Stimulated activated memory B cell treated with anti-CD40 and anti-IgM and Interleukin-4, amounts not matched to agents 10 μg/mL and 1 μg/mL and 100 μg/mL, for 72 hours (primary cell): Measurements from ENCODE around the gene NR4A1.

Experiments
- ATAC-seq: fragments of 150-1000 bp; cut with Tn5 transposase; 2 replicates; pipeline ENCODE4 v1.10.0; 2021
- H3K27ac Mint-ChIP-seq: one replicate; pipeline ENCODE4 v1.8.0; 2022; ENCODE audit warnings: mild to moderate bottlenecking, mixed read lengths
- H3K27me3 Mint-ChIP-seq: one replicate; pipeline ENCODE4 v1.8.0; 2022; ENCODE audit warnings: mixed read lengths
- H3K36me3 Mint-ChIP-seq: one replicate; pipeline ENCODE4 v1.8.0; 2022; ENCODE audit warnings: mixed read lengths
- H3K4me1 Mint-ChIP-seq: one replicate; pipeline ENCODE4 v1.8.0; 2022; ENCODE audit warnings: mixed read lengths
- H3K4me3 Mint-ChIP-seq: one replicate; pipeline ENCODE4 v1.8.0; 2022; ENCODE audit warnings: mild to moderate bottlenecking, moderate library complexity, mixed read lengths
- H3K9me3 Mint-ChIP-seq: one replicate; pipeline ENCODE4 v1.8.0; 2022; ENCODE audit warnings: mixed read lengths

Gene NR4A1

DNA sequence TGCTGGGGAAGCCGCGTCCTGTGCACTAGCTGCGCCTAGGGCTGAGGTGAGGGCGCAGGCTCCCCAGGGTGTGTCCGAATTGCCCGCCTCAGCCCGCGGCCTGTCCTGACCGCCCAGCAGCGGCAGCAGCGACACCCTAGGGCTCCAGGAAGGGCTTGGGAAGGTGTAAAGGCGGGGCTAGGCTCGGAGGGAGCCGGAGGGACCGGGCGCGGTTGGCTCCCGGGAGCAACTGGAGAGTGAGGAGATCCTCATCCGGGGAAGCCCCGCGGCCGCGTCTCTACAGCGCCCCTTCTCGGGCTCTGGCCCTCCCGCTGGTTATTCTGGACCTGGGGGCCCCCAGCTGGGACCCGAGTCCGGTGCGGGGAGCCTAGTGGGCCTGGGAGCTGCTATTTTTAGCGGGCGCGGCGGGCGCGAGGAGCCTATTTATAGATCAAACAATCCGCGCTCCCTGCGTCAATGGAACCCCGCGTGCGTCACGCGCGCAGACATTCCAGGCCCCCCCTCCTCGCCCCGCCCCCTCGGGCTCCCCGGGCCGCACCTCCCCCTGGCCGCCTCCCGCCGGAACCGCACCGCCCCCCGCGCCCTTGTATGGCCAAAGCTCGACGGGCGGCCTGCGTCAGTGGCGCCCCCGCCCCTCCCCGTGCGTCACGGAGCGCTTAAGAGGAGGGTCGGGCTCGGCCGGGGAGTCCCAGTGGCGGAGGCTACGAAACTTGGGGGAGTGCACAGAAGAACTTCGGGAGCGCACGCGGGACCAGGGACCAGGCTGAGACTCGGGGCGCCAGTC, at the start of gene NR4A1:
Gene NR4A1 (plus strand): TSS at position 685 of the 784 bp plus-strand sequence. CDS start 2,887 bp downstream, outside the sequence.
- Mint-ChIP-seq H3K4me1 (peaks cover 66% of the 10 kb centered on the region), H3K9me3 (no peaks in the 10 kb centered on the region), H3K27me3 (no peaks in the 10 kb centered on the region), H3K4me3 (peak within 1 kb of the TSS; percentile 89), H3K36me3 (peaks cover 7% of the 10 kb centered on the region), H3K27ac (peak within 1 kb of the TSS; percentile 98)
- ATAC-seq = peak; percentile 93

DNA sequence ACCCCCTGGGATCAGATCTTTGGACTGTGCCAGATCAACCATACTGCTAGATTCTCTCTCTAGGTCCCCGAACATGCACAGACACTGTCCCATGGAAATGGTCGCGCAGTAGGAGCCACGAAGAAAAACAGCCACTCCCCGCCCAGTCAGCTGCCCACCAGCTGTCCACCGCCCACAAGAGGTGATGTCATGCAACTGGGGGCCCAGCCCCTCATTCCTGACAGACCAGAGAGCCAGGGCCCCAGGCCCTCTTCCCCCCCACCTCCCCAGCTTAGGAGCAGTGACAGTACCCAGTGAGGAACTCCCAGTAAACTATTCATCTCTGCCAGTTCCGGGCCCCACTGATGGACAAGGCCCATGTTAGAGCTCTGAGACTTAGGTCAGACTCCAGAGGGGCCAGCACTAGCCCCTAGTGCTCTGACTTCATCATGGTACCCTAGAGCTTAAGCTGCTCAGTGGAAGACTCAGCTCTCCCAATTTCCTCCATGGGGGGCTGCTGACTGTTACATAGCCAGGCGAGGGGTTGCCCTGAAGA, 48.2 kb upstream of the NR4A1 start:
- no peak overlapping the region for H3K27ac Mint-ChIP-seq
- peaks cover 22% of the 10 kb centered on the region for H3K36me3 Mint-ChIP-seq
- no peaks in the 10 kb centered on the region for H3K9me3 Mint-ChIP-seq
- no peaks in the 10 kb centered on the region for H3K27me3 Mint-ChIP-seq
- no peak overlapping the region for H3K4me3 Mint-ChIP-seq
- H3K4me1 Mint-ChIP-seq = peaks cover 27% of the 10 kb centered on the region
- ATAC-seq = no peak

DNA sequence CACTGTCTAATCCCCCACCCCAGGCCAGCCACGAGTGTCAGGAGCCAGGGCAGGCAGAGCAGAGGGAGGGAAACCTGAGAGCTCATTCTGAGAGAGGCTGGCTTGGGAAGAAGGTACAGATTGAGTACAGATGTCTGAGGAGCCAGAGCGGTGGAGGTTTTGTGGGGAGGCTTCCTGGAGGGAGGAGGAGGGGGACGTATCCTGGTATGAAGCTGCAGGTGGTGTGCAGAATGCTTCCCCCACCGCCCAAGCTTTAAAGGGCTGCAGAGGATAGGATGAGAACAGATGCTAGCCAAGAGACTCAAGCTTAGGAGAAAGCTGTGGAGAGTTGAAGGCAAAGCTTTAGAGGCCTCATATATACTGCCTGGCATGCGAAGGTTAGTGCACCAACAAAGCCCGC, 47.7 kb upstream of the NR4A1 start:
- no peak overlapping the region for H3K4me3 Mint-ChIP-seq
- H3K27me3 Mint-ChIP-seq = no peaks in the 10 kb centered on the region
- ATAC-seq = no peak
- no peak overlapping the region for H3K27ac Mint-ChIP-seq
- peaks cover 32% of the 10 kb centered on the region for H3K4me1 Mint-ChIP-seq
- peaks cover 27% of the 10 kb centered on the region for H3K36me3 Mint-ChIP-seq
- no peaks in the 10 kb centered on the region for H3K9me3 Mint-ChIP-seq

DNA sequence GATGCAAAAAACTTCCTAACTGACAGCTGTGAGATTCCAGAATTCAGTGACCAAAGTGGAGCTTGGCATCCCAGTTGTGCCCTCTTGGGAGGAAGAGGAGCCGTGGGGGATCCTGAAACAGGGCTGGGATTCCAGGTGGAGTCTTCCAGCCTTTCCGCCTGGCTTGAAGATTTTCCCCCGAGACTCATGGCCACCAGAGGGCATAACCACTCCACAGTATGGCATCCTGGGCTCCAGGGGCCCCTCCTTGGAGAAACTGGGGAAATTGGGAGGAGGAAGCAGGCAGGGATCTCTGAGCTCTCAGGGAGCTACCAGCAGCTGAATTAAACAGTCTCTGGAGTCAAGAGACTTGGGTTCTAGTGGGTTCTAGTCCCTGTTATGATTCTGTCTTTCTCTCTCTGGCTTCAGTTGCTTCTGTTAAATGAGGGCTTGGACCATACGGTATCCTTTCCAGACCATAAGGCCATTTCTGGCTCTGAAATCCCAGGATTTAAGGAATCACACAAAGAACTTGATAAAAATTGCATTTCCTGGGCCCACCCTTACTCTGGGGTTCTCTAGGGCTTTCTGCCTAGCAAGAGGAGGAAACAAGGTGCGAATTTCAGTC, 47.1 kb upstream of the NR4A1 start:
- no peaks in the 10 kb centered on the region for H3K9me3 Mint-ChIP-seq
- peak overlapping the region; percentile 89 for H3K27ac Mint-ChIP-seq
- H3K27me3 Mint-ChIP-seq = no peaks in the 10 kb centered on the region
- H3K4me1 Mint-ChIP-seq = peaks cover 38% of the 10 kb centered on the region
- peaks cover 32% of the 10 kb centered on the region for H3K36me3 Mint-ChIP-seq
- H3K4me3 Mint-ChIP-seq = no peak overlapping the region
- no peak for ATAC-seq

DNA sequence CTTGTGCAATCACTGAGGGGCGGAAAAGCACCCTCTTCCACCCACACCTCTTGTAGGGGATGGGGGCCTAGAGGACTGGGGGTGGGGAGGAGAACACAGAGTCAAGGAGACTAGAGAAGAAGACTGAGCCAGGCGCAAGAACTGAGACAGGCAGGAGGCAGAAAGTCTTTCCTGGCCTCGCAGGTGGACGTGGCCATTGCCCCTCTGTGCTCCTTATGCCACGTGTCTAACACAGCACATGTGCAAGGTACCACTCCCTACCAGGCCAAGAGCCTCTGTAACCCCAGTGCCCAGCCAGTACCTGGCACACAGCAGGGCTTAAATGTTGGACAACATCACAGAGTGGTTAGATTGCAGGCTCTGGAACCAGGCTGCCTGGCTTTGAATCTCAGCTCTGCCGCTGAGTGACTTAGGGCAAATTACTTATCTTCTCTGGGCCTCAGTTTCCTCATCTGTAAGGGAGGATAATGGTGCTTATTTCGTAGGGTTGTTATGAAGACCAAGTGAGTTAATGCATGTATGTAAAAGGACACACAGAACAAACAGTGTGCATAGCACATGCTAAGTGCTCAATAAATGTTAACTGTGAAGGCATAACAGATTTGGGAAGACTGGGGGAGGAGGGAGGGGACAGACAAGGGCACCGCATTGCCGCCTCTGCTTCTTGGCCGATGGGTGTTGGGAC, 45.9 kb upstream of the NR4A1 start:
- Mint-ChIP-seq H3K27ac (peak overlapping the region; percentile 89), H3K4me3 (peak overlapping the region; percentile 83), H3K4me1 (peaks cover 44% of the 10 kb centered on the region), H3K27me3 (no peaks in the 10 kb centered on the region), H3K36me3 (peaks cover 25% of the 10 kb centered on the region), H3K9me3 (no peaks in the 10 kb centered on the region)
- no peak for ATAC-seq

DNA sequence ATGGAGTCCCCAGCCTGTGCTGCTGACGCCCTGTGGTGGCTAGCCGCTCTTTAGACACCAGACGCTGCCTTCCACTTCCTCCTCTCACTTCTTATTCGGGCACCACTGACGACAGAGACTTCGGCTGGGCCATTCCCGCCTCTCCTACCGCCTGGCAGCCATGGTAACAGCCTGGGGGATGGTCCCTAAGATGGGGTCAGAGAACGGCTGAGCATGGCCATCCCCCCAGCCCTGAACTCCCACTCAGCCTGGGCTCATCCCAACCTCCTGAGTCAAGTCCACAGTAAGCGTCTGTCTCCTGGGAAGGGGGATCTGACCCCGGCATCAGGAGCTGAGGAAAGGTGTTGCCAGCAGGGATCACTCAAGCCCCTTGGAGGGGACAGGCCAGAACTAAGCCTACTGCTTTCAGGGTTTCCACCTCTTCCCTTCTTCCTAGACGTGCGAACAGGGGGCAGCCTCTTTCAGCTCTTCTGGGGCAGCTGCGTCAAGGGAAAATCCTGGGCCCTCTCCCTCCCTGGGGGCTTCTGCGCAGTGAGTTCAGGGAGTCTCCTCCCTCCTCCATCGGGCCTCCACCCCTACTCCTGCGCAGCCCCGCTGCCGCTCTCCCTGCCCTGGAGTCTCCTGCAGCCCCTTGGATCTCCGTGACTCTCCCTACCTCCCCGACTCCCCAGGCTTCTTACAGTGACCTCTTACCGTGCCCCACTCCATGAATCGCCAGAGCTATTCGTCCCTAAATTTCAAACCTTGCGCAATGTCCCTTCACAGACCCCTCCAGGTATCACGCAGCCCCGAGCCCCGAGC, 45.1 kb upstream of the NR4A1 start:
- H3K27me3 Mint-ChIP-seq = no peaks in the 10 kb centered on the region
- peak; percentile 85 for ATAC-seq
- H3K9me3 Mint-ChIP-seq = no peaks in the 10 kb centered on the region
- H3K4me3 Mint-ChIP-seq = peak overlapping the region; percentile 83
- peak overlapping the region; percentile 89 for H3K27ac Mint-ChIP-seq
- H3K4me1 Mint-ChIP-seq = peaks cover 44% of the 10 kb centered on the region
- peaks cover 29% of the 10 kb centered on the region for H3K36me3 Mint-ChIP-seq

DNA sequence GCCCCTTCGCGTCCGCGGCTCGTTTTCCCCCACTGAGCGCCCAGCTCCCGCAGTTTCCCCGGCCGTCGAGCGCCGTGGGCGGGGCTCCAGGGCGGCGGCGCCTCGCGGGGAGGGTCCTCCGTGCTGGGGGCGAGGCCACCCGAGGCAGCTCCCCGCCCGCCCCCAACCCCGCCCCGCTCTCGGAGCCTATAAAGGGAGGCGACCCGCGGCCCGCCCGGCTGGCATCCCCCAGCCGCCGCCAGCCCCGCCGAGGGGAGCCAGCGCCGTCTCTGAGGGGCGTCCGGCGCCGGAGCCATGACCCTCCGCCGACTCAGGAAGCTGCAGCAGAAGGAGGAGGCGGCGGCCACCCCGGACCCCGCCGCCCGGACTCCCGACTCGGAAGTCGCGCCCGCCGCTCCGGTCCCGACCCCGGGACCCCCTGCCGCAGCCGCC, 44.5 kb upstream of the NR4A1 start, which contains the start of gene TAMALIN:
Gene TAMALIN (plus strand): TSS at position 221 of the 432 bp plus-strand sequence. CDS start 74 bp downstream, at position 295.
- H3K9me3 Mint-ChIP-seq = no peaks in the 10 kb centered on the region

DNA sequence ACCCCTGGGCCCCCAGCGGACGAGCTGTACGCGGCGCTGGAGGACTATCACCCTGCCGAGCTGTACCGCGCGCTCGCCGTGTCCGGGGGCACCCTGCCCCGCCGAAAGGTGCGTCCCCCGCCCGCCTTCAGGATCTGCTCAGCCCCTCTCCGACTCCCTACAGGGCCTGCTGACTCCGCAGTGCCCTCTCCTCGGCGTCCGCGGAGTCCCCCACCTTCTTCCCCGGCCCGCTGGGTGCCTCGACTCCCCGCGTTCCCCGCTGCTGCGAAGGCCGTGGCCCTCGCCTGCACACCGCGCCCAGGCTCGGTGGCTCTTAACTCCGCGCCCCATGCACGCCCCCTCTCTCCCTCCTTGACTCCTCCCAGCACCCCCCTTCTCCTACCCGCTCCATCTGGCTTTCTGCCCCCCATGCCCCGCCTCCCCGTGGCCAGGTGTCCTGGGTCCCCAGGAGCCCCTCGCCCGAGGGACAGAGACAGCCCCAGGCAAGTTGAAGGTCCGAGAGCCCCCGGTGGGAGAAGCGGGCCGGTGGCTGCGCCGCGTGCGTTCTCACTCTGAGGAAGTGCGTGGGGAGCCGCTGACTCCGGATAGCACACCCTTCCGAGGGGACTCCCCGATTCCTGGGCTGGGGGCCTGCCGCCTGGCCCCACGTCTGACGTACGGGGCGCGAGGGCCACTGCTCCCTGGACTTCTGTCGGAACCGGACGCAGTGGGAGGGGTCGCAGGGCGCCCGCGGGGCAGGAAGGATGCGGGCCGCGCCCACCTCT, 43.9 kb upstream of the NR4A1 start:
- no peaks in the 10 kb centered on the region for H3K9me3 Mint-ChIP-seq
- peak overlapping the region; percentile 89 for H3K27ac Mint-ChIP-seq
- H3K4me3 Mint-ChIP-seq = peak overlapping the region; percentile 89

More for the DNA sequence above, 44.5 kb upstream of the NR4A1 start, which contains the start of gene TAMALIN:
- peaks cover 44% of the 10 kb centered on the region for H3K4me1 Mint-ChIP-seq
- H3K36me3 Mint-ChIP-seq = peaks cover 33% of the 10 kb centered on the region
- H3K4me3 Mint-ChIP-seq = peak within 1 kb of the TSS; percentile 89
- no peaks in the 10 kb centered on the region for H3K27me3 Mint-ChIP-seq
- ATAC-seq = peak; percentile 79
- peak within 1 kb of the TSS; percentile 89 for H3K27ac Mint-ChIP-seq

DNA sequence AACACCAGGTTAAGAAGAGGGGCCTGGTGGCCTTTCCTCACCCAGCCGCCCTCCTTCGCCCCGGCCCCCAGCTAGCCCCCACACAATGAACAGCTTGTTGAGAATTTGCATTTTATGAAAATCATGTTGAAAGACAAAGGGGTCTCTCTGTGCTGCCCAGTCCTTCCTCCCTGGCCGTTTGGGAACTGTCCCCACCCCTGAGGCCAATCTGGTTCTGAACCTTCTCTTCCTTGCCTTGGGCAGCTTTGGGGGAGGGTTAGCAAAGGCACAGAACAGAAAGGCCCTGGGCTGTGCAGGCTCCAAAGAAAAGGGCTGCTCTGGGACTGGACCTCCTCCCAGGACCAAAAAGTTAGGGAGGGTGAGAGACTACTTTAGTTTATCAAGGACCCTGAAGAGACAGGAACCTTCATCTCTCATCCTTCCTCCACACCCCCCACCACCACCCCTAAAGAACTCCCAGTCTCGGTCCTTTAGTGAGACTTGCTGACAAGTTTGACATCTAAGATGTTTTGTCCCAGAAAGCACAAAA, 43.2 kb upstream of the NR4A1 start:
- Mint-ChIP-seq H3K9me3 (no peaks in the 10 kb centered on the region), H3K27me3 (no peaks in the 10 kb centered on the region), H3K36me3 (peaks cover 44% of the 10 kb centered on the region), H3K4me3 (peak overlapping the region; percentile 89), H3K4me1 (peaks cover 44% of the 10 kb centered on the region), H3K27ac (peak overlapping the region; percentile 89)
- ATAC-seq = no peak

More for the DNA sequence above, 43.9 kb upstream of the NR4A1 start:
- Mint-ChIP-seq H3K36me3 (peaks cover 39% of the 10 kb centered on the region), H3K4me1 (peaks cover 44% of the 10 kb centered on the region), H3K27me3 (no peaks in the 10 kb centered on the region)
- peak; percentile 60 for ATAC-seq

DNA sequence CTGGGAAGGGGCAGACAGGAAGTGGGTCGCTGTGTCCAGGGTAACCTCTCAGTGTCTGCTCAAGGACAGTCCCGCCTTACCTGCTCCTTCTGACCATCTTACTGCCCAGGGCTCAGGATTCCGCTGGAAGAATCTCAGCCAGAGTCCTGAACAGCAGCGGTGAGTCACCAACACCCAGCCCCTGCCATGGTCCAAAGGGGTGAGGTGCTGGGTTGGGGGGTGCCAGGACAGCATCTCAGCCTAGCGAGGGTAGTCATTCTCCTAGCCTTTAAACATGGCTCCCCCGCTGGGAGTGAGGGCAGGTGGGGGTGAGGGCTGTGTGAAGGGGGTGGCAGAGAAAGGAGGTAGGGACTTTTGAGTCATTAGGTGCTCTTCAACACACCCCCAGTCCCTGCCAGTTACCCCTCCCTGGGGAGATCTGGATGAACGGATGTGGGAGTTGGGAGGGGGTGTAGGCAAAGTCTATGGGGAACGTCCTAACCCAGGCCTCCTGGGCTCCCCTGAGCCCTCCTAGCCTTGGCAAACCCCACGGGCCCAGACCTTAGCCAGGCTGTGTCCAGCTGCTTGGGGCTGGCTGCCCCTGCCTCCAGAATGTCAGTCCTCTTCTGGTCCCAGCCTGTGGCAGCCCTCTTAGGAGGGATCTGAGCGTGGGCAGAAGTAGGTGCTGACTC, 42.0 kb upstream of the NR4A1 start:
- Mint-ChIP-seq H3K27ac (peak overlapping the region; percentile 89), H3K27me3 (no peaks in the 10 kb centered on the region), H3K9me3 (no peaks in the 10 kb centered on the region), H3K36me3 (peaks cover 55% of the 10 kb centered on the region), H3K4me3 (peak overlapping the region; percentile 89), H3K4me1 (peaks cover 44% of the 10 kb centered on the region)
- ATAC-seq = no peak

DNA sequence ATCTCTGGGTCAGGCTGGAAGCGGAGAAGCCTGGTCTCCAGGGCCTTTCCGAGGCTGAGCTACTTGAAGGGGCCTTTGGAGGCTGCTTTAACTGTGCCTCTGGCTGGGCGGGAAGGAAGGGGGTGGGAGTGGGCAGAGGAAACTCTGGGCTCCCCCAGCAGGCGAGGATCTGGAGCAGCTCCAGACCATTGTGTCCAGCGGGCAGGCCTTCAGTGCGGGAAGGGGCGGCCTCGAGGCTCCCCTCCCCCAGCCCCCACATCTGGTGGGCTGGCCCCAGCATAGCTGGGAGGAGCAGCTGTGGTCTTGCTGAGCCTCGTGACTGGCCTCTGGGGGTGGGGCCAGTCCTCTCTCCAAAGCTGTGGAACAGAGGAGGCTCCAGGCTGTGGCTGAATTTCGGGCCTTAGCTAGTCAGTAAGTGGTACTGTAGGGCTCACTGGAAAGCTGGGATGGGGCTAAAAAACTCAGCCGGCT, 41.1 kb upstream of the NR4A1 start:
- peaks cover 39% of the 10 kb centered on the region for H3K4me1 Mint-ChIP-seq
- H3K27ac Mint-ChIP-seq = peak overlapping the region; percentile 89
- H3K4me3 Mint-ChIP-seq = no peak overlapping the region
- H3K36me3 Mint-ChIP-seq = peaks cover 56% of the 10 kb centered on the region
- no peak for ATAC-seq
- no peaks in the 10 kb centered on the region for H3K9me3 Mint-ChIP-seq
- no peaks in the 10 kb centered on the region for H3K27me3 Mint-ChIP-seq

DNA sequence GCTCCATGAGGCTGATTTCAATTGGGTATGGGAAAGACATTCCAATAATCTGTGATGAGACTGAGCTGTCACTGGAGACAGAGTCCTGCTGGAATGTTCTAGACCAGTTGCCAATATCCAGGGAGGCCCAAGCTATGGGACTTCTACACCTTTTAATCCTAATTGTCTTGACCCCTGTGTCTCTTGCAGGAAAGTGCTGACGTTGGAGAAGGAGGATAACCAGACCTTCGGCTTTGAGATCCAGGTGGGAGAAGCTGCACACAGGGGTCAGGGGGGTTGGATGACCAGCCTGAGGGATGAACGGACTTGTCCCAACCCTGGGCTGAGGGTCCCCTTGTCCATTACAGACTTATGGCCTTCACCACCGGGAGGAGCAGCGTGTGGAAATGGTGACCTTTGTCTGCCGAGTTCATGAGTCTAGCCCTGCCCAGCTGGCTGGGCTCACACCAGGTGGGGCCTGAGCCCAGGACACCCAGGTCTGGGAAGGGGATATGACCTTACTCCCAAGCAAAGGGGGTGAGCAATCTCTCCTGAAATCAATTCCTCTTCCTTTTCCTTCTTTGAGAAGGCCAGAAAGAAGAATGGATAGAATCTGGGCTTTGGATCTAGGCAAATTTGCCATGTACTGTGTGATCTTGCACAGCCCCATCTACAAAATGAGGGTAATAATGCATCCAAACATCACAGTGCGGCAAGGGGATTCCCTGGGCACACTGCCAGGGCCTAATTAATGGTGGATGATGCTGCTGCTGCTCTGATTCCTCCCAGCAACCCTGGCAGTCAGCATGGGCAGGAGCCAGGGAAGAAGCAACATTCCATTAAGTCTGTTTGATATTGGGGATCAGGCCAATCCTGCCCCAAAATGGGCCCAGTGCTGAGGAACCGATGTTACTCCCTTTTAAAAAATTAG, 40.3 kb upstream of the NR4A1 start:
- Mint-ChIP-seq H3K9me3 (no peaks in the 10 kb centered on the region), H3K4me3 (no peak overlapping the region), H3K27ac (no peak overlapping the region), H3K27me3 (no peaks in the 10 kb centered on the region), H3K4me1 (peaks cover 36% of the 10 kb centered on the region), H3K36me3 (peaks cover 60% of the 10 kb centered on the region)
- ATAC-seq = no peak
